ENCODE data around the gene MN1. TPM values are rescaled to one million over a fixed set of nuclear protein-coding genes. Genes with fewer than 3 reads are reported as not detected.
A peak's percentile ranks its signal among the peaks of the same experiment; 100 is the strongest.

MN1 gene
- total and polyA plus RNA-seq, 4 experiments from 2014 or later, result 0.02 to 0.58 (median 0.35) TPM; not detected in 1

DNA sequence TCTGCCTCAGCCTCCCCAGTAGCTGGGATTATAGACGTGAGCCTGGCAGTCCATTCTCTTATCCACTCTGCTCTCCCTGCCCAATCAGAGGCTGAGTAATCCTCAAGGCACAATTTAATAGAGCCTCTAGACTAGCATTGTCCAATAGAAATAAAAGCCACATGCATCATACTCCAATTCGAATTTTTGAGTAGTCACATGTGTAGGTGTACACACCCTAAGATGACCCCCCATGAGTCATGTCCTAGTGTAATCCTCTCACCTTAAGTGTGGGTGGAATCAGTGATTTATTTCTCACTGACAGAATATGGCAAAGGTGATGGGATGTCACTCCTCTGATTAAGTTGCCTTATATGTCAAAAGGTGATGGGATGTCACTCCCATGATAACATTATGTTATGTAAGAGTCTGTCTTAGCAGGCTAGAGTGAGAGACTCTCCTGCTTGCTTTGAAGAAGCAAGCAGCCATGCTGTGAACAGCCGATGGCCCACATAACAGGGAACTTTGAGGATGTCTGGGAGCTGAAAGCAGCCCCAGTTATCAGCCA lies 61.3 kb downstream of the MN1 start:
- Mint-ChIP-seq H3K27me3 (peaks cover 0 to 7% of the 10 kb centered on the region in 2 donors), H3K9me3 (peaks cover 7 to 23% (median 16%) of the 10 kb centered on the region in 8 donors), H3K27ac (no peak overlapping the region), H3K36me3 (no peaks in the 10 kb centered on the region), H3K4me3 (peak overlapping the region in 1 of 8 donors; percentile 31), H3K4me1 (no peaks in the 10 kb centered on the region)
- no peaks in the 10 kb centered on the region for H3K9me3 ChIP-seq (ENCODE audit: control insufficient read depth in 1 of 2, low read length in 2 of 2)
- intact Hi-C loops (cut with micrococcal nuclease), result no loop called here
- H3K36me3 ChIP-seq (ENCODE audit: insufficient read depth, low read length), result no peaks in the 10 kb centered on the region
- no peaks in the 10 kb centered on the region for H3K27me3 ChIP-seq (ENCODE audit: insufficient read depth, low read length)
- H3K4me3 ChIP-seq (ENCODE audit: low read length in 2 of 2), result no peak overlapping the region
- DNase-seq, result no peak
- no peaks in the 10 kb centered on the region for H3K4me1 ChIP-seq (ENCODE audit: insufficient read depth, low read length)
- POLR2A ChIA-PET (ENCODE audit: partially characterized antibody), result no interaction called here
- CTCF ChIA-PET (ENCODE audit: partially characterized antibody), result no interaction called here
- H3K27ac ChIP-seq (ENCODE audit: low read depth, low read length), result no peak overlapping the region

DNA sequence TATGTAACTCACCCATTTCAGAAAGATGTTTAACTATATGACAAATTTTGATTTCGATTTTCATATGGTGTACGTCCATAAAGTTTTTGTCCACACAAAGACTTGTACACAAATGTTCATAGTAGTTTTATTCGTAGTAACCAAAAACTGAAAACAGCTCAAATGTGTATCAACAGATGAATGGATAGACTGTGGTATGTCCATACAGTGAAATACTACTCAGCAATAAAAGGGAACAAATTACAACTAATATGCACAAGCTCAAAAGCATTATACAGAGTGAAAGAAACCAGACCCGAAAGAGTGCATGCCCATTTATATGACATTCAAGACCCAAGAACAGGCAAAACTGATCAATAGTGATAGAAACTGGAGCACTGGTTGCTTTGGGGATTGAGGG lies 64.0 kb downstream of the MN1 start:
- intact Hi-C loops (cut with micrococcal nuclease), result no loop called here
- no peak overlapping the region for H3K4me3 Mint-ChIP-seq
- no peaks in the 10 kb centered on the region for H3K4me1 ChIP-seq (ENCODE audit: insufficient read depth, low read length)

DNA sequence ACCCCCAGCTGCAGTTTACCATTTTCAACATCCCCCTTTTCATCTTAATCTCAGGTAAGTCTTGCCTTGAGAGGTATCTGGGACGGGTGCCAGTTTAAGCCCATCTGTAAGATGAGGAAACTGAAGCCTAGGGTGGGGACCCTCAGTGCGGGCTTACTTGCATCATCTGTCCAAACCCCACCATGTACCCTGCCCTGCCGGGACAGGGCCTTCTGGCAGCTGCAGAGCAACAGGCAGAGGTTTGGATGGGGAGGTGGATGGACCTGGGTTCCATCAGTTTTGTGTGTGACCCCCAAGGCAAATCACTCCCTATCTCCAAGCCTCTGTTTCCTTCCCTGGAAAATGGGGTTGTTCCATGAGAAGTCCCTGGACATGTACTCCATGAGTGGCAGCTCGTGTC lies 67.5 kb downstream of the MN1 start:
- DNase-seq, result no peak
- Mint-ChIP-seq H3K27me3 (peaks cover 0 to 6% of the 10 kb centered on the region in 2 donors), H3K4me1 (no peaks in the 10 kb centered on the region), H3K9me3 (peaks cover 2 to 15% (median 8%) of the 10 kb centered on the region in 8 donors), H3K4me3 (no peak overlapping the region), H3K27ac (no peak overlapping the region), H3K36me3 (no peaks in the 10 kb centered on the region)
- no peaks in the 10 kb centered on the region for H3K36me3 ChIP-seq (ENCODE audit: insufficient read depth, low read length)
- H3K4me3 ChIP-seq (ENCODE audit: low read length in 2 of 2), result no peak overlapping the region
- CTCF ChIA-PET (ENCODE audit: partially characterized antibody), result no interaction called here
- no peaks in the 10 kb centered on the region for H3K4me1 ChIP-seq (ENCODE audit: insufficient read depth, low read length)
- H3K9me3 ChIP-seq (ENCODE audit: control insufficient read depth in 1 of 2, low read length in 2 of 2), result no peaks in the 10 kb centered on the region
- intact Hi-C loops (cut with micrococcal nuclease), result no loop called here
- POLR2A ChIA-PET (ENCODE audit: partially characterized antibody), result no interaction called here
- no peak overlapping the region for H3K27ac ChIP-seq (ENCODE audit: low read depth, low read length)
- no peaks in the 10 kb centered on the region for H3K27me3 ChIP-seq (ENCODE audit: insufficient read depth, low read length)

More for the DNA sequence above, 64.0 kb downstream of the MN1 start:
- ChIA-PET POLR2A (ENCODE audit: partially characterized antibody) (no interaction called here), CTCF (ENCODE audit: partially characterized antibody) (no interaction called here)
- no peaks in the 10 kb centered on the region for H3K36me3 ChIP-seq (ENCODE audit: insufficient read depth, low read length)
- Mint-ChIP-seq H3K36me3 (no peaks in the 10 kb centered on the region), H3K27ac (no peak overlapping the region), H3K27me3 (peaks cover 0 to 5% of the 10 kb centered on the region in 2 donors), H3K9me3 (peaks cover 7 to 23% (median 16%) of the 10 kb centered on the region in 8 donors), H3K4me1 (no peaks in the 10 kb centered on the region)
- H3K27me3 ChIP-seq (ENCODE audit: insufficient read depth, low read length), result no peaks in the 10 kb centered on the region
- no peak overlapping the region for H3K27ac ChIP-seq (ENCODE audit: low read depth, low read length)
- DNase-seq, result no peak
- no peak overlapping the region for H3K4me3 ChIP-seq (ENCODE audit: low read length in 2 of 2)
- no peaks in the 10 kb centered on the region for H3K9me3 ChIP-seq (ENCODE audit: control insufficient read depth in 1 of 2, low read length in 2 of 2)

DNA sequence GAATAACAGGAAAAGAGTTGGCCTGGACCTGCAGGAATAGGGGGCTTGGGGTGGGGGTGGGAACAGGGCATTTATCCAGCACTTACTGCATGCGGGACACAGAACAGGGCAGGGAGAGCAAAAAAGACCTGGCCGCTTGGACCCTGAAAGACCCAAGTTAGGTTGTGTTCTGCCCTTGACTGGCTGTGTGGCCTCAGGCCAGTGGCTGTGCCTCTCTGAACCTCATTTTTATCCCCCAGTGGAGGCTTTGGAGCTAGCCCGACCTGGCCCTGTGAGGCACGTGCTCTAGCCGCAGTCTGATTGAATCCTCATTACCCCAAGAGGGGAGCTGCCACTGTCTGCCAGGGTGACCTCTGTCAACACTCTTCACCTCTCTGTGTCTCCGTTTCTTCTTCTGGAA lies 68.7 kb downstream of the MN1 start:
- H3K9me3 ChIP-seq (ENCODE audit: control insufficient read depth in 1 of 2, low read length in 2 of 2), result no peaks in the 10 kb centered on the region
- H3K36me3 Mint-ChIP-seq, result no peaks in the 10 kb centered on the region
- no peaks in the 10 kb centered on the region for H3K4me1 Mint-ChIP-seq
- intact Hi-C loops (cut with micrococcal nuclease), result no loop called here
- H3K36me3 ChIP-seq (ENCODE audit: insufficient read depth, low read length), result no peaks in the 10 kb centered on the region
- CTCF ChIA-PET (ENCODE audit: partially characterized antibody), result no interaction called here
- no peak overlapping the region for H3K4me3 ChIP-seq (ENCODE audit: low read length in 2 of 2)
- no peak for DNase-seq
- peaks cover 0 to 6% of the 10 kb centered on the region in 2 donors for H3K27me3 Mint-ChIP-seq
- H3K27ac ChIP-seq (ENCODE audit: low read depth, low read length), result no peak overlapping the region
- peaks cover 0 to 9% (median 4%) of the 10 kb centered on the region in 8 donors for H3K9me3 Mint-ChIP-seq
- no peak overlapping the region for H3K27ac Mint-ChIP-seq
- no peak overlapping the region for H3K4me3 Mint-ChIP-seq
- H3K27me3 ChIP-seq (ENCODE audit: insufficient read depth, low read length), result no peaks in the 10 kb centered on the region
- POLR2A ChIA-PET (ENCODE audit: partially characterized antibody), result no interaction called here
- no peaks in the 10 kb centered on the region for H3K4me1 ChIP-seq (ENCODE audit: insufficient read depth, low read length)

DNA sequence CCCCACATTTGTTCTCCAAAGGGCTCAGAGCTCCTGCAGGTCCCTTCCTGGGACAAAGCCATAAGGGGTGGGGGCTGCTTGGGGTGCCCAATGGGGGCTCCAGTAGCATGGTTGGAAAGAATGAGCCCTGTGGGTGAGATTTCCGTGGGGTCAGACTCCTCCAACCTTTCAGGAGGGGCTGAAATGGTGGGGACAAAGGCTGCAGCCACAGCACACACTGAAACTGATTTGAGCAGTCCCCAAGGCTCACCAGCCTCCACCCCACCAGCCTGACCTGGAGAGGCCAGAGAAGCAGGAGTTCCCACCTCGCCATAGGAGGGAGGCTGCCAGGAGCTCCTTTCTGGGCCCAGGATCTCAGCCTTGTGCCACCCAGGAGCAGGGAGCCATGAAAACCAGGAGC lies 69.2 kb downstream of the MN1 start:
- Histone ChIP-seq H3K27me3 (ENCODE audit: insufficient read depth, low read length) (no peaks in the 10 kb centered on the region), H3K9me3 (ENCODE audit: control insufficient read depth in 1 of 2, low read length in 2 of 2) (no peaks in the 10 kb centered on the region), H3K4me3 (ENCODE audit: low read length in 2 of 2) (no peak overlapping the region), H3K36me3 (ENCODE audit: insufficient read depth, low read length) (no peaks in the 10 kb centered on the region), H3K4me1 (ENCODE audit: insufficient read depth, low read length) (no peaks in the 10 kb centered on the region), H3K27ac (ENCODE audit: low read depth, low read length) (no peak overlapping the region)
- ChIA-PET CTCF (ENCODE audit: partially characterized antibody) (no interaction called here), POLR2A (ENCODE audit: partially characterized antibody) (no interaction called here)
- no peak for DNase-seq
- intact Hi-C loops (cut with micrococcal nuclease), result no loop called here
- peaks cover 0 to 5% (median under 1%) of the 10 kb centered on the region in 8 donors for H3K9me3 Mint-ChIP-seq
- no peak overlapping the region for H3K27ac Mint-ChIP-seq
- peaks cover 1 to 6% of the 10 kb centered on the region in 2 donors for H3K27me3 Mint-ChIP-seq
- H3K4me3 Mint-ChIP-seq, result no peak overlapping the region
- H3K4me1 Mint-ChIP-seq, result no peaks in the 10 kb centered on the region
- H3K36me3 Mint-ChIP-seq, result no peaks in the 10 kb centered on the region

DNA sequence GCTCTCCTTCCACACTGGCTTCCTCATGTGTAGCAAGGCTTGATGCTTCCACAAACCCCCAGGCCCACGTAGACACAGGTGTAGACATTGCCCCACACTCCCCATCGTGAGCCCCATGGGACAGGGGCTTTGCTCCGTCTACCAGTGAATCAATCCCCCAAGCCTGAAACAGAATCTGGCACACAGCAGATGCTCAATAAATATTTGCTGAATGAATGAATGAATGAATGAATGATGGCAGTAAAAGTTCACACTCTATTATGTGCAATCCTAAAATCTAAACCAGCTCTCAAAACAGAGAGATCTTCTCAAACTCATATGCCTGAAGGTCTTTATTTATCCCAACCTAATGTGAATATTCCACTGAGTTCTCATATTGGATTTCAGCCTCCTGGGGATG lies 69.9 kb downstream of the MN1 start:
- H3K9me3 ChIP-seq (ENCODE audit: control insufficient read depth in 1 of 2, low read length in 2 of 2), result no peaks in the 10 kb centered on the region
- POLR2A ChIA-PET (ENCODE audit: partially characterized antibody), result no interaction called here
- Mint-ChIP-seq H3K27ac (no peak overlapping the region), H3K4me3 (no peak overlapping the region), H3K4me1 (no peaks in the 10 kb centered on the region), H3K9me3 (peaks cover 0 to under 1% (median 0%) of the 10 kb centered on the region in 8 donors), H3K36me3 (no peaks in the 10 kb centered on the region), H3K27me3 (peaks cover 1 to 6% of the 10 kb centered on the region in 2 donors)
- DNase-seq, result no peak
- H3K36me3 ChIP-seq (ENCODE audit: insufficient read depth, low read length), result no peaks in the 10 kb centered on the region
- no peak overlapping the region for H3K27ac ChIP-seq (ENCODE audit: low read depth, low read length)
- H3K4me3 ChIP-seq (ENCODE audit: low read length in 2 of 2), result no peak overlapping the region
- CTCF ChIA-PET (ENCODE audit: partially characterized antibody), result no interaction called here
- no peaks in the 10 kb centered on the region for H3K4me1 ChIP-seq (ENCODE audit: insufficient read depth, low read length)
- H3K27me3 ChIP-seq (ENCODE audit: insufficient read depth, low read length), result no peaks in the 10 kb centered on the region
- intact Hi-C loops (cut with micrococcal nuclease), result no loop called here

DNA sequence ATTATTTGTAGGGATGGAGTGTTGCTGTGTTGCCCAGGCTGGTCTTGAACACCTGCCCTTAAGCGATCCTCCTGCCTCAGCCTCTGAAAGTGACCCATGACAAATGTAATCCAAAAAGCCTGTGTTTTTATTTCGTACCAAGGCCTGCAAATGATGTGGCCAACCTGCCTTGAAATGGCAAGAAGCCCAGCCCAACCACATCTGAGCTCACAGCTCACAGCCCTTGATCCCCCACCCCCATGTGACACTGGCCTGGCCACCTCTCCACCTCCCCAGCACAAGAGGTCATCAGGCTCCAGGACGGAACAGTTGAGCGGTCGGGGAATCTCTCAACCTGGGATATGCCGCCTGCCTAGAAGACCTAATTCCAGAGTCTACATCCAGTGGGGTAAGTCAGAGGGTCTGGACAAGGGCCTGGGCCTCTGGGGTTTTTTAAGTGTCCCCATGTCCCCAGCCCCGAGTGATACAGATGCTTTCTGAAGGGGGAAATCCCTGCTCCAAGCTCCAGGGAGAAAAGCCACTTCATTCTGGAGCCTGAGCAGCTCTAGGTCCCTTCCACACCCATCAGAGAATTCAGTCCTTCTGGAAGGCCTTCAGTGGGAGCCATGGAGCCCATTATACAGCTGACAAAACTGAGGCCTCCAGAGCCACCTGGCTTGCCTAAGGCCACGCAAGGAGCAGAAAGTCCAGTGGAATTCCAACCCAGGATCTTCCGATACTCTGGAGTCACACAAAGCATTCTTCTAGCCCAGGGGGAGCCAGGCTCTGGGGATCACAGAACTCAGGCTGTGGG lies 70.7 kb downstream of the MN1 start:
- intact Hi-C loops (cut with micrococcal nuclease), result no loop called here
- H3K9me3 Mint-ChIP-seq, result no peaks in the 10 kb centered on the region
- Histone ChIP-seq H3K27me3 (ENCODE audit: insufficient read depth, low read length) (no peaks in the 10 kb centered on the region), H3K36me3 (ENCODE audit: insufficient read depth, low read length) (no peaks in the 10 kb centered on the region), H3K9me3 (ENCODE audit: control insufficient read depth in 1 of 2, low read length in 2 of 2) (no peaks in the 10 kb centered on the region), H3K4me1 (ENCODE audit: insufficient read depth, low read length) (no peaks in the 10 kb centered on the region), H3K4me3 (ENCODE audit: low read length in 2 of 2) (no peak overlapping the region), H3K27ac (ENCODE audit: low read depth, low read length) (no peak overlapping the region)
- no peak for DNase-seq
- no peak overlapping the region for H3K27ac Mint-ChIP-seq
- H3K36me3 Mint-ChIP-seq, result no peaks in the 10 kb centered on the region
- ChIA-PET POLR2A (ENCODE audit: partially characterized antibody) (no interaction called here), CTCF (ENCODE audit: partially characterized antibody) (no interaction called here)
- no peak overlapping the region for H3K4me3 Mint-ChIP-seq
- peaks cover 1 to 6% of the 10 kb centered on the region in 2 donors for H3K27me3 Mint-ChIP-seq
- no peaks in the 10 kb centered on the region for H3K4me1 Mint-ChIP-seq
